NCI-H2029 (cell line): ENCODE data around the gene TMEM121B.

ENCODE experiments used
- DNase-seq: peaks from one replicate; lab custom pipeline; 2025; lab: John Stamatoyannopoulos, UW

The TMEM121B gene

DNA sequence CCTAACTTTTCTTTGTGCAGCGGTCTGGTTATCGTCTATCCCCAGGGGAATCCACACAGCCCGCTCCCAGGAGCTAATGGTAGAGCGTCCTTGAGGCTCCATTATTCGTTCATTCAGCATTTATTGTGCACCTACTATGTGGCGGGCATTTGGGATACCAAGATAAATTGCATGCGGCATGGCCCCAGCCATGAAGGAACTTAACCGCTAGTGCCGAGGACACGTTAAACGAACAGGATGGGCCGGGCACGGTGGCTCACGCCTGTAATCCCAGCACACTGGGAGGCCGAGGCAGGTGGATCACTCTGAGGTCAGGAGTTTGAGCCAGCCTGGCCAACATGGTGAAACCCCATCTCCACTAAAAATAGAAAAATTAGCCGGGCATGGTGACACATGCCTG is 11.2 kb downstream of the TMEM121B start:
- DNase-seq, result no peak

DNA sequence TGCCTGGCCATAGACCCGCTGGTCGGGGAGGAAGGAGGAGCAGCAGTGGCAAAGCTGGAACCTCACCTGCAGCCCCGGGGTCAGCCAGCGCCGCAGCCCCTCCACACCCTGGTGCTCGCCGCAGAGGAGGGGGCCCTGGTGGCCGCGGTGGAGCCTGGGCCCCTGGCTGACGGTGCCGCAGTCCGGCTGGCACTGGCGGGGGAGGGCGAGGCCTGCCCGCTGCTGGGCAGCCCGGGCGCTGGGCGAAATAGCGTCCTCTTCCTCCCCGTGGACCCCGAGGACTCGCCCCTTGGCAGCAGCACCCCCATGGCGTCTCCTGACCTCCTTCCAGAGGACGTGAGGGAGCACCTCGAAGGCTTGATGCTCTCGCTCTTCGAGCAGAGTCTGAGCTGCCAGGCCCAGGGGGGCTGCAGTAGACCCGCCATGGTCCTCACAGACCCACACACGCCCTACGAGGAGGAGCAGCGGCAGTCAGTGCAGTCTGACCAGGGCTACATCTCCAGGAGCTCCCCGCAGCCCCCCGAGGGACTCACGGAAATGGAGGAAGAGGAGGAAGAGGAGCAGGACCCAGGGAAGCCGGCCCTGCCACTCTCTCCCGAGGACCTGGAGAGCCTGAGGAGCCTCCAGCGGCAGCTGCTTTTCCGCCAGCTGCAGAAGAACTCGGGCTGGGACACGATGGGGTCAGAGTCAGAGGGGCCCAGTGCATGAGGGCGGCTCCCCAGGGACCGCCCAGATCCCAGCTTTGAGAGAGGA is 11.9 kb downstream of the TMEM121B start:
- no peak for DNase-seq

DNA sequence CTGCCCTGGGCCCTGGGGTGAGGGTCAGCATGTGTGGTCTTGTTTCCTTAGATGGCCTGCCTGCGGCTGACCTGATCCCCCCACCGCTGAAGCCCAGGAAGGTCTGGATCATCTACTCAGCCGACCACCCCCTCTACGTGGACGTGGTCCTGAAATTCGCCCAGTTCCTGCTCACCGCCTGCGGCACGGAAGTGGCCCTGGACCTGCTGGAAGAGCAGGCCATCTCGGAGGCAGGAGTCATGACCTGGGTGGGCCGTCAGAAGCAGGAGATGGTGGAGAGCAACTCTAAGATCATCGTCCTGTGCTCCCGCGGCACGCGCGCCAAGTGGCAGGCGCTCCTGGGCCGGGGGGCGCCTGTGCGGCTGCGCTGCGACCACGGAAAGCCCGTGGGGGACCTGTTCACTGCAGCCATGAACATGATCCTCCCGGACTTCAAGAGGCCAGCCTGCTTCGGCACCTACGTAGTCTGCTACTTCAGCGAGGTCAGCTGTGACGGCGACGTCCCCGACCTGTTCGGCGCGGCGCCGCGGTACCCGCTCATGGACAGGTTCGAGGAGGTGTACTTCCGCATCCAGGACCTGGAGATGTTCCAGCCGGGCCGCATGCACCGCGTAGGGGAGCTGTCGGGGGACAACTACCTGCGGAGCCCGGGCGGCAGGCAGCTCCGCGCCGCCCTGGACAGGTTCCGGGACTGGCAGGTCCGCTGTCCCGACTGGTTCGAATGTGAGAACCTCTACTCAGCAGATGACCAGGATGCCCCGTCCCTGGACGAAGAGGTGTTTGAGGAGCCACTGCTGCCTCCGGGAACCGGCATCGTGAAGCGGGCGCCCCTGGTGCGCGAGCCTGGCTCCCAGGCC is 12.7 kb downstream of the TMEM121B start:
- no peak for DNase-seq

DNA sequence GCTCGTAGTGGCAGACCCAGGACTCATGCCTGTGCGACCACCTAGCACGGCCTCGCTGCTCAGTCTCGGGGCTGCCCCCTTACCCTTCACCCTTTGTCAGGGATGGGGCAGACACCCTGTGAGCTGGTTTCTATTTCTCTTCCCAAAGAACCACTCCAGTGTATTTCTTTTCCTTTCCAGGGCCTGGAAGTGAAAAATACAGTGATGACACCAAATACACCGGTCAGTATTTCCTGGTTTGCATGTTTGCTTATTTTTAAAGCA is 13.7 kb downstream of the TMEM121B start:
- no peak for DNase-seq

DNA sequence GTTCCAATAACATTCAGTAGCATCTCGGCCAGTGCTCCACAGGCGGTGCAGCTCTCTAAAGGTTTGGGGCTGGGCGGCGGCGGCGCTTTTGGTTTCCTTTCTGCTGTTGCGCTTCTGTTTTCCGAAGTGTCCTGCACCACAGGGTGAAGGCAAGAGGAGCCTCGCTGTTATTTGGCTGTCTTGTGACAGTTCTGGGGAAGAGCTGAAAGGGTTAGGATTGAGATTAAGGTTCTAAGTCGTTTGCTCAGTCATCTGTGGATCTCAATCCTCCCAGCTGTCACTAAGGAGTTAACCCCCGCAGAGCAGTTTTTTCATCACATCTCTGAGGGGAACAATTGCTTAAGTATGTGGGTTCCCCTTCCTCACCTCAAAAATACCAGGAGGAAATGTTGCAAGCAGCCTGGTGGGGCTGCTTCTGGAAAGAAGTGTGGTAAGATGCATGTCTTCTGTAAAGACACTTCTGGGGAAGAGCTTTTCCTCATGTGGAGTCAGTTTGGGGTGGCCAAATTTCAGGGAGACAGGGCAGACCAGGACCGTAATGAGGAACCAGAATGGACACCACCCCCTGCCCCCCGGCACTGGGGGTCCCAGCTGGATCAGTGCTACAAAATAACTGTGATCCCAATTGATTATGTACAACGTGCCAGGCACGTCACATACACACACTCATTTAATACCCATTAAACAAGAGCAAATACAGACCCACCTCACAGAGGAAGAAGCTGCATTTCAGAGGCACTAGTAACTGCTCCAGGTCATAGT is 14.2 kb downstream of the TMEM121B start:
- no peak for DNase-seq

DNA sequence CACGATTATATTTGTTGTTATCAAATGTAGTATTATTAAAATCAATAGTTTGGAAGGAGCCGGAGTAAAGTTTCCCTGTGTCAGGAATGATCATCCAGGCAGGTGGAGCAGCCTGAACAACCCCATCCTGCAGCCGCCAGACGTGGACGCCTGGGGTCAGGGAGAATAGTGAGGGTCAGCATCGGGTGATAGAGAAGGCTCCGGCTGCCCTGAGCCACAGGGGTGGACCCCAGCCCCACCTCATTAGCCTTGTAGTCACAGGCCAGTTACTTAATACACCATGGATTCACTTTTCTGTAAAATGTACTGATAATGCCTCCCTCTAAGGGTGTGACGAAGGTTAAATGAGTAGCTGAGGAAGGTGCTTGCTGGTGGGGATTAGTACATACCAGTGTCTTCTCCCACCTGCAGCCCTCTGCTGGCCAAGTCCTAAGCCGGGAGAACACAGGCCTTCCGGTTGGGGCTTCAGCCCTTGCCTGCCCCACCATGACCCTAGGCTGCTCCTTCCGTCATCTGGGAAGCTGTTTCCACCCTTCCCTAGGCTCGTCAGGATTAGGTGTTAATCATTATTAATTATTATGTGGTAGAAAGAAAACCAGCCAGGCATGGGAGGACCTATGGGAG is 14.9 kb downstream of the TMEM121B start:
- DNase-seq, result no peak

DNA sequence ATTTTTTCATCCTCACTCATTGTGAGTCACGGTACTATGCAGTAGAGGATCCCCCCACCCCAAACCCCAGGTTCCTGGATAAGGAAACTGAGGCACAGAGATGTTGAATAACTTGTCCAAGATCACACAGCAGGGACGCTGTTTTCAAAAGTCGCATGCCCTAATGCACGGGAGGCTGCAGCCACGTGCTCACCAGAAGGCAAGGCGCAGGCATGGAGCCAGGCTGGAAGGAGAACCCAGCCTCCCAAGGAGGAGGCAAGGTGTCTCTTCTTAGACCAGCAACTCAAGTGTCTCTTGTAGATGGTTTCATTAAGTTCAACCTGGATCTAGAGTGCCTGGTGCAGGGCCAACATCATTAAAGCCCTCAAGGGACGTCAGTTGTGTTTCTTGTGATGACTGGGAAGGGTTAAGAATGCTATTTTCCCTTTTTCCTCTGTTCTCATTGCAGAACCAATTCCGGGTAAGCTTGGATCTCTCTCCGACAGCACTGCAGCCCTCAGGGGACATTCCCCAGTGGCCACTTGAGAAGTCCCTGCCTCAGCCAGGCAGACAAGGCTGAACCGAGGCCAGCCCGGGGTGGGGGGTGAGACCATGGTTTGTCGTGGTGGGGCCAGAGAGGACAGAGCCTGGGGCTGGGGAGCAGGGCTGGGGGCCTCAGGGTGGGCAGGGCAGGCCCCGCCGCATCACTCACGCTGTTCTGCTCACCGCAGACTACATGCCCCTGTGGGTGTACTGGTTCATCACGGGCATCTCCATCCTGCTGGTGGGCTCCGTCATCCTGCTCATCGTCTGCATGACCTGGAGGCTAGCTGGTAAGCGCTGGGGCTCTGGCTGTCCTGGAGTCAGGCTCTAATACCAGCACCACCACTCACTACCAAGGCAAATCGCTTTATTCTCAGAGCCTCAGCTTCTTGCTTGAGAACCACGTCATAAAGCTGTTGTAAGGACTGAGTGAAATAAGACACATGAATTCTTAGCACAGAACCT is 15.7 kb downstream of the TMEM121B start:
- DNase-seq, result no peak

DNA sequence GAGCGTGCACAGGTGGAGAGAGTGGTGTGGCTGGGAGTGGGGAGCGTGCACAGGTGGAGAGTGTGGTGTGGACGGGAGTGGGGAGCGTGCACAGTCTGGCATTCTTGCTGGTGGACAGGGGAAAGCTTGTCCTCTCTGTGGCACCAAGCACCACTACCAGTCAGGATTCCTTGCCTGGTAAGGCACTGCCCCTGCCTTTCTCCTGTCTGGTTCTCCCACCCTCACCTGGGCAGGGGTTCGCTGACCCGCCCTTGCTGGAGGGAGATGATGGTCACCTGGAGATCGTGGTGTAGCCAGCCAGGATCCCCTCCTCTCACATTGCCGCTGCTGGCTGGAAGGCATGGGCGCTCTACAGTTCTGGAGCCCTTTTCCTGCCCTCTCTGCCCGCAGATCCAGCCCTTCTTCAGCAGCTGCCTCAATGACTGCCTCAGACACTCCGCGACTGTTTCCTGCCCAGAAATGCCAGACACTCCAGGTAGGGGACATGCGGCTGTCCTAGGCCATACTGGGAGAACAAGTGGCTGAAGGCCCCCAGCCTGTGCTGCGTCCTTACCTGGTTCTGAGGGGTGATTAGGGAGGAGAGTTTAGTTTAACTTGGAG is 16.7 kb downstream of the TMEM121B start:
- no peak for DNase-seq

DNA sequence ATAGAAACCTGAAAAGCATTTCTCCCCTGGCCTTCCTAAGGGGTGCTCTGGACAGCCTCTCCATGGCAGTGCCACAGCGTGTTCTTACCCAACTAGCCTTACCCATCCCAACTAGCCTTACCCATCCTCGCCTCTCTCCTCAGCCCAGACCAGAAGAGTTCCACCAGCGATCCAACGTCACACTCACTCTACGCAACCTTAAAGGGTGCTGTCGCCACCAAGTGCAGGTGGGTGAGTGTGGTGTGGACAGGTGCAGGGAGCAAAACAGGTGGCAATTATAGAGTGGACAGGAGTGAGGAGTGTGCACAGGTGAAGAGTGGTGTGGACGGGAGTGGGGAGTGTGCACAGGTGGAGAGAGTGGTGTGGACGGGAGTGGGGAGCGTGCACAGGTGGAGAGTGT is 17.8 kb downstream of the TMEM121B start:
- no peak for DNase-seq

DNA sequence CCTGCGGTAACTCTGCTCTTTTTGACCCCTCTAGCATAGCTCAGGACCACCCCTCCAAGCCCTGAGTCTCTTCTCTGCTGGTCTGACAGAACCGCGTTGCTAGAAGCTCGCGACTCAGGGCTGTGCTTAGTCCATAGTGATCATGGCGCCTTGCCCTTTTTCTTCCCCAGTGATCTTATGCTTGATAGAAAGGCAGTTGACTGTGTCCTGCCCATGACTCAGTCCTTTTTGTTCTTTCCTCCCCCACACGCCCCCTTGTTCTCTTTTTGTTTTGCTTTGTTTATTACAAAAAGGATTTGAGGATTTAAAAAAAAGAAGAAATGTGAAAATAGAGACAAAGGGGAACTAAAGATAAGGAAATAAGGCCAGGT is 18.9 kb downstream of the TMEM121B start:
- DNase-seq, result no peak

DNA sequence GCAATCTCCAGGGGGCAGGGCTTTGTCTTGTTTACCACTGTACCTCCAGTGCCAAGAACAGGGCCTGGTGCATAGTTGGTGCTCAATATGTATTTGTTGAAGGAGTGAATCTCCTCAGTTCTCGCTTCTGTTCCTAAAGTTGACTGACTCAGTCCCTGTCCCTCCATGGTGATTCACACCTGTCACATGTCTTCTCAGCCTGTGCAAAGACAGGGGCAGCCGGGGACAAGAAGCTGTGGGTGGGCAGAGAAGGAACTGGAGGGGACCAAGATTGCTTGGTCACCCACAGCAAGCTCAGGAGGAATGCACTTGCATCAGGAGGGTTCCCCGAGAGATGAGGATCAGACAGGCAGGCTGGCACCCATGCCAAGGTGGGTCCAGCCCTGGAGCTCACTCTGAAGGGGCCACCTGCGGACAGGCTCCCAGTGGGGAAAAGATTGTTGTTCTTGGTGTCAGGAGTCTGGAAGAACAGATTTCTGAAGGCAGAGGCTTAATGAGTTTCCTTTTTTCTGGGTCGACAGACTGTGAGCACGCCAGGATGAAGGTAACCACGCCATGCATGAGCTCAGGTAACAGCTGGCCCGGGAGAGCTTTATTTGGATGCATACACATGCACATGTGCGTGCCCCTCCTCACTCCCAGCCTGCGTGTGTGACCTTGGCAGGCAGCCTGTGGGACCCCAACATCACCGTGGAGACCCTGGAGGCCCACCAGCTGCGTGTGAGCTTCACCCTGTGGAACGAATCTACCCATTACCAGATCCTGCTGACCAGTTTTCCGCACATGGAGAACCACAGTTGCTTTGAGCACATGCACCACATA is 19.5 kb downstream of the TMEM121B start:
- DNase-seq, result no peak

DNA sequence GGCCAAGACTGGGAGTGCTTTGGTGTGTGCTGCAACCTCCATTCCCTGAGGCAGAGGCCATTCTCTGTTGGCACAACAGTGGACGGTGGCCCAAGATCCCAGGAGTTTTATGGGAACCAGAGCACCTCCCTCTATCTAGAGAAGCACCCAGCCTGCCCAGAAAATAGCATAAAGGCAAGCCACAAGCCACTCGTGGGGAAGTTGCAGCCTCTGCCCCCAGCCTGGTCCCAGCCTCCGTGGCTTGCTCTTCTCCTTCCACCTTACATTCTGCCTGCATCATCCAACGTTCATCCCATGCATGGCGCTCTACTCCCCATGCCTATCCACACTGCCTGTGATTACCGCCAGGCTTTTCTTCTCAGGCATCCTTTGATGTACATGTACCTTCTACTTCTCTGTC is 20.5 kb downstream of the TMEM121B start:
- DNase-seq, result no peak

DNA sequence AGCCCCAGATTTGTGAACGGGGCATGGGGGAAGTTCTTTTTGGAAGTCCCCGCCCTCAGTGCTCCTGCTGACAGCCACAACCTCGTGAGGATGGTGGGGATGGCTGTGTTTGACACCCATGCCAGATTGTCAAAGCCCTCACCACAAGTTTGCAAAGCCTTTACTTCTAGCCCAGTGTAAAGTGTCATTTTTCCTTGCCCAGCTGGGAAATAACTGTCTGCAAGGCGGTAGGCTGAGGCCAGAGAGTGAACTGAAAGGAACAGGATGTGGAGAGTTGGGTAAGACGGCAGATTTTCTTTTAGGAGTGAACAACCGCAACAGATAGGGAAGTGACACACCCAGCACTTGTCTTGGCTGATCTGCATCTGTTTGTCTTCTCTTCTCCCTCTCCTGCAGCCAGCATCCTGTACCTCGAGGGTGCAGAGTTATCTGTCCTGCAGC is 22.8 kb downstream of the TMEM121B start:
- no peak for DNase-seq

DNA sequence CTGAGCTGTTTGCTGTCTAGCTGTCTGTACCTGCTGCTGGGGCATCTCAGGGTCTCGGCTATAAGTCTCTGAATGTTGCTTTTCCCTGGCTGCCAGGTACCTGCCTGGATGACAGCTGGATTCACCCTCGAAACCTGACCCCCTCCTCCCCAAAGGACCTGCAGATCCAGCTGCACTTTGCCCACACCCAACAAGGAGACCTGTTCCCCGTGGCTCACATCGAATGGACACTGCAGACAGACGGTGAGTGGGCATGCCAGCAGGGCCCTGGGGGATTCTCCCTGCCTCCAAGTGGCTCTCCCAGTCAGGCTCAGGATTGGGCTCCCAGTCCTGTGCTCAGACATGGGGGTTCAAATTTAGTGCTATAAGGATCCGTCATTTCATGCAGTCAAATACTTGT is 23.5 kb downstream of the TMEM121B start:
- DNase-seq, result no peak

DNA sequence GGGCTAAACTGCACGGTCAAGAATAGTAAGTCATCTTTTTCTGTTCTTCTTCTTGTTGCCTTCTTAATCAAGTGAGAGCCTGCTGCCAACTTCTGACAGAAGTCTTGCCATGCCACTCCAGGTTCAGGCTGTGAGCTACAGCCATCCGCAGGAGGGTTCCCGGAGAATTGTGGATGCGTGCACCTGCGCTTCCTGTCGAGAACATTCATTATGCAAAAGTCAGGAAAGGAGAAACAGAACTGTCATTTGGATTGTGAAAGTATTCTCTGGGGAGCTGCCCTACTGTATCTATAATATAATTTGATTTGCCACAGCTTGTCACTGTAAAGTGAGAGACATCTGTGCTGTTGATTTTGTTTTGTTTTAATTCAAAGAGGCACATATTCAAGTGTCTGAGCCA is 24.1 kb downstream of the TMEM121B start:
- no peak for DNase-seq

DNA sequence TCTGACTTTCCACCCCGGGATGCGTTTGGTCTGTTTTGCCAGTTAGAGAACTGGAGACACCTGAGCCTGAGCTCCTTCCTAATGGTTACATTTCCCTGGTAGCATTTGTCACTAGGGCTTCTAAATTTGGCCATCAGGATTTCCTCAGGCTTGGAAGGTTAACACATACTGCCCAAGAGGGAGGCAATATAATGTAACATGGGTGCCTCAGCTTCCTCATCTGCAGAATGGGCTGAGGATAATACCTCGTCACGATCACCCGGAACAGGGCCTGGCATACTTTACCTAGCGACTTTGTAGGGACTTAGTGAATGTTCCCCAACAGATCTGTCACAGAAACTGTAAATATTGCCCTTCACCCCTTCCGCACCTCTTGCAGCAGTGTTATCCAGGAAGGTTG is 25.1 kb downstream of the TMEM121B start:
- DNase-seq, result no peak

DNA sequence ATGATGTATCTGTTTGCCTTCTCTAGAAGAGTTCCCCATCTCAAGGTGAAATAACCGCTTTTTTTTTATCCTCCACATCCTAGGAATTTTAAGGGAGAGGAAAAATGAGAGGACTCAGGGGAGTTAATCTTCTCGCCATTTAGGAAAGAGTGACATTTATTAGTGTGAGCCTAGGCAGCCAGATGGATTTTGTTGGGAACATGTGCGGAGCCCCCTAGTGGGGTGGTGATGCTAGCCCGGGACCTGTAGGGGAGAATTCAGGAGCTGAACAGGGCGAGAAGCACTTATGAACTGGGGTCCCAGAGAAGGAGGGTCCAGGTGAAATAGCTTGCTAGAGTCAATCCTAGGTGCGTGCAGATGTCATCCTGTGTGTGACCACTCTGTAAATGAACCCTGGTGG is 25.6 kb downstream of the TMEM121B start:
- DNase-seq, result no peak

DNA sequence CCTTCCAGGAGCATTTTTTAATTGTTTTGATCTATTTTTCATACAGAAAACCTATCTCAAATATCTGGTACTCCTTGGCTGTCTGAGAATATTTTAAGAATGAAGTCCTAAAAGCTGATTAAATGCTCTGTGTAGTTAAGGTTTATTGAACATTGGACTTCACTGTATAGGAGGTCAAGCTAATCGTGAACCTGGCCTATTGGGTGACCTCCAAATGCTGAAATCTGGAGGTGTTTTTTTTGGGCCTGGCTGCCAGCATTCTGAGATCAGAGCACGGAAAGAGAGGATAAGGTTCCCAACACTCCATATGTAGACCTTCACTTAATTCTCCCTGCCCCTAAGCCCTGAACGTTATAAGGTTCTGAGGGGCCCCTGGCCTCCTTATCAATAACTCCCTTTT is 28.1 kb downstream of the TMEM121B start:
- DNase-seq, result no peak

DNA sequence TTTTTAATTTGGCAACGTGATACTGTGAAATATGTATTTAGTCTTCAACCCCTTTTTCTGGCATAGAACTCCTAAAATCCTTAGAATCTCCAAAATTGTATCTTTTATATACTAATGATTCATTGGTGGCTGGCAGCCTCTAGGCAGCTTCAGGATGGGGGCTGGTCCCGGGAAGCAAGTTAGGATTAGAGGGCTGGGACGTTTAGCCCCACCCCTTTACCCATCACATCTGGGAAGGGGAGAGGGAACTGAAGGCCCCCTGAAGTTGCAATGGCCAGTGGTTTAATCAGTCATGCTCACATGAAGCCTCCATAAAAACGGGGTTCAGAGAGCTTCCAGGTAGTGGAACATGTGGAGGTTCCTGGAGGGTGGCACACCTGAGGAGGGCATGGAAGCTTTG is 29.3 kb downstream of the TMEM121B start:
- no peak for DNase-seq

DNA sequence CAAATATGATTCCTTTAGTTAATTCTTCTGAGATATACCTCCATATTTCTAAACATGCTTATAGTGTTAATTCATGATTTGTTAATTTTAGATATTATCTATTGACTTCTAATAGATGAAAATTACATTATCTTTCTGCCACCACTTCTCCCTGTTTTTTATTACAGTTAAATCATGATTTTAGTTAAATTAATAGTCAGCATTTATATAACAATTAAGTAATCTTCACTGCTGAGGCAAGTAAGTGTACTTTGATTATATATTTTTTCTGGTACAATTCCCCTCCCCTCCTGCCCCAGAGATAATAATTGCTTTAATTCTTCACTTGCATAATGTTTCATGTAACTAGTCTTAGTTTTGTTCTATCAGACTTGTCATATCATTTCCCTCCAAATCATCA is 30.6 kb downstream of the TMEM121B start:
- DNase-seq, result no peak
